ENCODE data around the gene TDRD5.

DNA sequence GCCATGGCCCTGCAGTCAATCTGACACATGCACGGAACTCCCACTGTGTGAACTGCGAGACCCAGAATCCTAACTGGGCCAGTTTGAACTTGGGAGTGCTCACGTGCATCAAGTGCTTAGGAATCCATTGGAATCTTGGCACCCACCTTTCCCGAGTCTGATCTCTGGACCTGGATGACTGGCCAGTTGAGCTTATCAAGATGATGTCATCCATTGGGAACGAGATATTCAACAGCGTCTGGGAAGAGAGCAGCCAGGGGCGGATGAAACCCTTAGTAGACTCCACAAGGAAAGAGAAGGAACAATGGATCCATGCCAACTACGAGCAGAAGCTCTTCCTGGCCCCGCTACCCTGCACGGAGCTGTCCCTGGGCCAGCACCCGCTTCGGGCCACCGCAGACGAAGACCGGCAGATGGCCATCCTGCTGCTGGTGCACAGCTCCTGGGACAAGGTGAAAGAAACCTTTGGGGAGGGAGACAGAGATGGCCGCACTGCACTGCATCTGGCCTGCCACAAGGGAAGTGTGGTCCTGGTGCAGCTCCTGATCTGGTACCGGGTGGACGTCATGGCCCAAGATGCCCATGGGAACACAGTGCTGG lies 3.1 kb upstream of the TDRD5 start:
- TF ChIP-seq, protein P1, sequence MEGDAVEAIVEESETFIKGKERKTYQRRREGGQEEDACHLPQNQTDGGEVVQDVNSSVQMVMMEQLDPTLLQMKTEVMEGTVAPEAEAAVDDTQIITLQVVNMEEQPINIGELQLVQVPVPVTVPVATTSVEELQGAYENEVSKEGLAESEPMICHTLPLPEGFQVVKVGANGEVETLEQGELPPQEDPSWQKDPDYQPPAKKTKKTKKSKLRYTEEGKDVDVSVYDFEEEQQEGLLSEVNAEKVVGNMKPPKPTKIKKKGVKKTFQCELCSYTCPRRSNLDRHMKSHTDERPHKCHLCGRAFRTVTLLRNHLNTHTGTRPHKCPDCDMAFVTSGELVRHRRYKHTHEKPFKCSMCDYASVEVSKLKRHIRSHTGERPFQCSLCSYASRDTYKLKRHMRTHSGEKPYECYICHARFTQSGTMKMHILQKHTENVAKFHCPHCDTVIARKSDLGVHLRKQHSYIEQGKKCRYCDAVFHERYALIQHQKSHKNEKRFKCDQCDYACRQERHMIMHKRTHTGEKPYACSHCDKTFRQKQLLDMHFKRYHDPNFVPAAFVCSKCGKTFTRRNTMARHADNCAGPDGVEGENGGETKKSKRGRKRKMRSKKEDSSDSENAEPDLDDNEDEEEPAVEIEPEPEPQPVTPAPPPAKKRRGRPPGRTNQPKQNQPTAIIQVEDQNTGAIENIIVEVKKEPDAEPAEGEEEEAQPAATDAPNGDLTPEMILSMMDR (IDR thresholded peaks at IDR 0.05; ENCODE audit: insufficient read depth, low read depth, low read length), result no peak
- TF ChIP-seq EZH2 (IDR thresholded peaks at IDR 0.05; ENCODE audit: insufficient read depth, low read length), result no peak
